Loucy (cell line): ENCODE data around the gene PRF1.

Experiments used
- CTCF ChIP-seq: fragments of 200-600 bp; sonication (generic); conservative IDR thresholded peaks from 2 replicates; pipeline ENCODE4 v1.5.1; 2014; ENCODE audit warnings: mild to moderate bottlenecking, antibody characterized with exemption, low read length
- EZH2phosphoT487 ChIP-seq: fragments of 200-600 bp; IDR thresholded peaks from 2 replicates; pipeline ENCODE4 v1.6.1; 2018; ENCODE audit warnings: antibody characterized with exemption, mild to moderate bottlenecking, moderate library complexity, borderline replicate concordance

GRCh38 chr10:70619271-70620019, 16.9 kb upstream of the PRF1 start:
- TF ChIP-seq CTCF (peak; percentile 64), EZH2phosphoT487 (no peak)
